GM19324 (cell line): ENCODE measurements around the gene PDE6A.

Experiments used
- ATAC-seq: cut with Tn5 transposase; IDR thresholded peaks from one replicate; pipeline ENCODE4 v1.9.1; 2021; ENCODE audit warnings: mild to moderate bottlenecking, moderate library complexity; ENCODE audit not compliant: unreplicated experiment, low FRiP score

The PDE6A gene

GRCh38 chr5:149823375-149823774, 121.2 kb downstream of the PDE6A start:
- no peak for ATAC-seq

DNA sequence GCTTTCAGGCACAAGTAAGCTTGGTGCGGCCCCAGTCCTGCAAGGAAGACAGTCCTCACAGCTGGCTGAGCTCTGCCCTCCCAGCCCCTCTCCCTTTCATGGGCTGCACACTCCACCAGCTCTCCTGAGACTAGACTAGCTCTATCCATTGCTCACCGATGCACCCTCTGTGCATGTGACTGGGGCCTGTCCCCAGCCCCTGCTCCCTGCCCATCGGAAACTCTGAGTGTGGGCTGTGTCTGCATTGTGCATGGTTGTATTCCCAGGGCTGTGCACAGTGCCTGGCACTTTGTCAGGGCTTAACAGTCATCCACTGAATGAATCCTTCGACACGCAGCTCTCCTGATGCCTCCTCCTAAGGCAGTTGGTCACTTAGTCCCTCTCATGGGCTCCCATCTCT, 122.3 kb downstream of the PDE6A start:
- ATAC-seq, result no peak

DNA sequence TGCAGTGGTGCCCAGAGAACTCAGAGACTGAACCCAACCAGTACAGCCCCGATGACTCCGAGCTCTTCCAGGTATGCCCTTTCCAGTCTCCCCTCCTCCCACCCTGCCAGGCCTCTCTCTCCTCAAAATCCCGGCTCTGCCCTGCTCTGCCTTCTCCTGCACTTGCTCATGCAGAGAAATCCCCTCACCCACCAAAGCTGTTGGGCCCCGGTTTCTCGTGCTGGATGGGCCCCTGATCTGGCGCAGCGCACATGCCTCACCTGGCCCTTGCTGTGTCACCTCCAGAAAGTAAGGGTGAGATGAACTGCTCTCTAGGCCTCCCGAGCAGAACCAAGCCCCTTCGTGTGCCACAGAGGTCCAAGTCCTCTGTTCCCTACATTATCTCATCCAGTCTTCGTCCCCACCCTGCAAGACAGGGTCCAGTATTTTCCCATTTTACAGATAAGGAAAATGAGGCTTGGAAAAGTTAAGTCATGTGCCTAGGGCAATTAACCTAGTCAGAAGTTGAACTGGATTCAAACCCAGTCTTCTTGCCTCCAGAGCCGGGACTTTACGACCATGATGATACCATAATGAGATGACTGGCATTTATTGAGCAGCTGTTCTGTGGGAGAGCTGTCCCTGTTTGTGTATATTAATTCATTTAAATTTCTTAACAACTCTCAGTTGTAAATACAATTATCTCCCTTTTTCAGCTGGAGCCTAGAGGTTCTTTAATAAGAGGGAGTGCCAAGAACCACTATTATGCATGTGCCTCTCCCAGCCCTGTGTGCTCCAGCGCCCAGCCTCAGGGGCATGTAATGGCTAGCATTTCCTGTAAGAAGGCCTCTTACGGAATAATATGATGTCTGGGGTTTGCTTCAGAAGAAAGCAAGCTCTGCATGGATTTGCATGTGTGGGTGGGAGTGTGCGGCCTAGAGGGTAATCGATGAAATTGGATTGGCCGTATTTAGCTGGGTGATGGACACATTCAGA, 123.8 kb downstream of the PDE6A start:
- no peak for ATAC-seq

DNA sequence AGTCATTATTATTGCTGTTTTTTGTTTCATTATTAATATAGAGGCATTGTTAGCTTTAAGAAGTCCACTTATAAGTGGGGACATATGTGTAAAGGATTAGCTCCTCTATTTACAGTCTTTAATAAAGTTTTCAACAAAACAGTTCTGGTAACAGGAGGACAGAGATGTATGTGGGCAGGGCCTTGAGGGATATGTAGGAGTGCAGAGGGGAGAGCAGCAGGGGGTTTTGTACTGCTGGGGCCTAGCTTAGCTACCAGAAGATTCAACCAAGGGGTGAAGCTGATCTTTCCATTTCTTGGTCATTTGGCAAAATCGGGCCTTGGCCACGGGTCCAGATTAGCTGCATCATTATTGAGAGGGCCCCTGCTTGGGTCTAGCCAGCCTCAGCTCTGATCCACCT, 124.6 kb downstream of the PDE6A start:
- no peak for ATAC-seq

DNA sequence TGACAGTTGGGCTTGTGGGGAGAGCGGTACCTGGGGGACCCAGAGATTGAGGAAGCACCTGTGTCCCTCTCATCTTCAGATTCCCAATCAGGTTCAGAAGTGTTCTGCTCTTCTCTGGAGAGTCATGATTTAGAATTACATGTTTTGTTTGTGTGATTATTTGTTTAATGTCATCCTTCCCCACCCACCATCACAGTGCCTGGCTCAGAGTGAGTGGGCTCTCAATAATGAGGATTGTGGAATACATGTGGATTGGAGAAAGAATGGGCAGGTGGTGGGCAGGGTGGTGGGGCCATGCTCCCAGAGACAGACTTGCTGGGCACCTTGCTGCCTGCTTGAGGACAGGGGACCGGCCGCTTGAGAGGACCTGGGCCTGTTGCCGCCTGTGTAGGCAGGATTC, 126.5 kb downstream of the PDE6A start:
- no peak for ATAC-seq

GRCh38 chr5:149817539-149818060, 127.0 kb downstream of the PDE6A start:
- no peak for ATAC-seq

DNA sequence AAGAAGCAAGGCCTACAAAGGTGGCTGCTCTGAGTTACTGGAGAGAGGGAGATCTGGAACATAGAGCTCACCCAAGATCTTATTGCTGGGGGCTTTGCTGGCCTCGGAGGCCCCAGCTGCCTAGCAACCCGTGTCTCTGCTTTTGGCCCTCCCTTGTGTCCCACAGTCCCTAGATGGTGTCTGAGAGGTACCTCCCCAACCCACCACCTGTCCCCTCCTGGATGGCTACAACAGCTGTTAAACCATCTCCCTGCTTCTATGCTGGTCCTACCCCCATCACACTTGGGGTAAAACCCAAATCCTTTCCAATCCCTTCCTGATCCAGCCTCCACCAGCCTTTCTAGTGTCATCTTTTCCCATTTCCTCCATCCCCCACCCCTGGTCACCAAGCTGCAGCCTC, 127.9 kb downstream of the PDE6A start:
- no peak for ATAC-seq

GRCh38 chr5:149811453-149811852, 133.1 kb downstream of the PDE6A start:
- ATAC-seq, result no peak

- no peak for ATAC-seq
Measured at GRCh38 chr5:149810856-149811255, 133.7 kb downstream of the PDE6A start.

GRCh38 chr5:149809931-149810691, 134.5 kb downstream of the PDE6A start:
- no peak for ATAC-seq

DNA sequence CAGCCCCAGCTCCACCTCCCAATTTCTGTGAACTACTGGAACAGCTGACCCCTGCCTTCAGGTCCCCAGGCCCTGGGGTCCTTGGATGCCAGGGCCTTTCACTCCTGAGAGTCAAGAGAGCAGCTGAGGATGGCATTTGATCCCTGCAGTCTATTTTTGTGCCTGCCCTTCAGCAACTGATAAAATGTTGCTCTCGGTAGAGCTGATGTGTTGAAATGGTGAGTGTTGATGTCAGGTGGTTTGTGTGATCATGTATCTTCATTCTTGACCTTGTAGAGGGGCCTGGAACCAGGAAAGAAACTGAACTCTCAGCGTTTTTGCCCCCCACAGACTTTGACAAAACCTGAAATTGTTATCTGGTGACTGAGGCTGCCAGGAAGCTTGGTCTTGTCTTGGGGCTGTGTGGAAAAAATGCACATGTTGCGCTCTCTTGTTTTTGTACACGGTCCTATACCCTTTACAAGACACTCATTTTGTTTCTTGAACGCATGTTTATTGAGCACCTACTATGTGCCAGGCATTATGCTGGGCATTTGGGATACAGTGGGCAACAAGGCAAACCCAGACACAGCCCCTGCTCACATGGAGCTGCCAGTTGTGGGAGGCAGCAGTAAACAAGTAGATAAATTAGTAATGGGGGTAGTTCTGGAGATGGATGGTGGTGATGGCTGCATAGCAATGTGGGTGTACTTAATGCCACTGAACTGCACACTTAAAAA, 136.2 kb downstream of the PDE6A start:
- ATAC-seq, result no peak
